ENCODE data around the gene CALCB.

- TF ChIP-seq CTCF (IDR thresholded peaks at IDR 0.05): no peak
- no peak for TF ChIP-seq POLR2A (IDR thresholded peaks at IDR 0.05)
Observed at GRCh38 chr11:15027956-15028355, 45.4 kb upstream of the CALCB start.
